Lower leg skin (tissue), 3 donors: ENCODE measurements around the gene GPC1.

Source experiments
- CTCF ChIP-seq, 3 donors: fragments of 450-650 bp; IDR thresholded peaks; one replicate each; pipeline ENCODE4 v1.5.1; 2016; ENCODE audit warnings: antibody characterized with exemption in 3 of 3, mild to moderate bottlenecking in 3 of 3, moderate library complexity in 2 of 3
- POLR2A ChIP-seq, 2 donors: fragments of 450-650 bp; IDR thresholded peaks; one replicate each; pipeline ENCODE4 v1.6.1; 2016 to 2017; ENCODE audit warnings: antibody characterized with exemption in 2 of 2, mild to moderate bottlenecking in 1 of 2, moderate library complexity in 1 of 2

- no peak for TF ChIP-seq POLR2A (IDR thresholded peaks at IDR 0.05)
- TF ChIP-seq CTCF (IDR thresholded peaks at IDR 0.05): no peak
These were observed 71.8 kb downstream of the GPC1 start for GRCh38 chr2:240507060-240507777.
